ENCODE measurements around the gene ZBED5.

Gene ZBED5

DNA sequence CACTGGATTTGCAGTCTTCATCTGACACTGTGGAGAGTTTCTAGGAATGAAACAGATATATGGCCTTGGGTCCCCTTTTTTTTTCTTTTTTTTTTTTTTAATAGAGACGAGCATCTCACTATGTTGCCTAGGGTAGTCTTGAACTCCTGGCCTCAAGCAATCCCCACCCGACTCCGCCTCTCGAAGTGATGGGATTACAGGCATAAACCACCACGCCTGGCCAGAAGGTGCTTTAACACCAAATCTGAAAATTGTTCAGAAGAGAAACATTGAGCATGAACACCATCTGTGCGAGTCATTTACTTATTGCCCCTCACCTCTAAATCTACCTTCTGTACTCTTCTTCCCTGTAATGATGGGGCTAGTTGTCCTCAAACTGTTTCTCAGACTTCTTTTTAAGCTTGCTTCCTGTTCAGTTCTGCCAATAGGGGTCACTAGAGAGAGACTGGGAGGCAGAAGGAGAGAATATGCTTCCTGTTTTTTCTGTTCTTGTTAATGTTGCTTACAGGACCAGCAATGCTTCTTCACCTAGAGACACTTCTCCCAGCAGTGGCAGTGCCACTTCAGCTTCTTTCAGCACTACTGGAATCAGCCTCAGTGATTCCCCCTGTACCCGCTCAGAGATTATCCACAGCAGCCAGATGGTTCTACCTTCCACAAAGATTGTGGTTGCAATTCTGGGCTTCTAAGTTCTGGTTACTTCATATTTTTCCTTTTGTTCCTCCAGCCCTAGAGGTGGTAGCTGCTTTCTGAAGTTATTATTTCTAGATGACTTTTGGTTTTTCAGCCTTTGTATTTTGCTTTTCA is 20.8 kb upstream of the ZBED5 start:
- DNase-seq (ENCODE audit: low read depth in 2 of 2), result no peak

DNA sequence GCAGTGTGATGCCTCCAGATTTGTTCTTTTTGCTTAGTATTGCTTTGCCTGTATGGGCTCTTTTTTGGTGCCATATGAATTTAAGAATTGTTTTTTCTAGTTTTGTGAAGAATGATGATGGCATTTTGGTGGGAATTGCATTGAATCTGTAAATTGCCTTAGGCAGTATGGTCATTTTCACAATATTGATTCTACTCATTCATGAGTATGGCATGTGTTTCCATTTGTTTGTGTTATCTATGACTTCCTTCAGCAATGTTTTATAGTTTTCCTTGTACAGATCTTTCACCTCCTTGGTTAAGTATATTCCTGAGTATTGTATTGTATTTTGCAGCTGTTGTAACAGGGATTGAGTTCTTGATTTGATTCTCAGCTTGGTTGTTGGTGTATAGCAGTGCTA is 18.3 kb upstream of the ZBED5 start:
- no peak for DNase-seq (ENCODE audit: low read depth in 2 of 2)

DNA sequence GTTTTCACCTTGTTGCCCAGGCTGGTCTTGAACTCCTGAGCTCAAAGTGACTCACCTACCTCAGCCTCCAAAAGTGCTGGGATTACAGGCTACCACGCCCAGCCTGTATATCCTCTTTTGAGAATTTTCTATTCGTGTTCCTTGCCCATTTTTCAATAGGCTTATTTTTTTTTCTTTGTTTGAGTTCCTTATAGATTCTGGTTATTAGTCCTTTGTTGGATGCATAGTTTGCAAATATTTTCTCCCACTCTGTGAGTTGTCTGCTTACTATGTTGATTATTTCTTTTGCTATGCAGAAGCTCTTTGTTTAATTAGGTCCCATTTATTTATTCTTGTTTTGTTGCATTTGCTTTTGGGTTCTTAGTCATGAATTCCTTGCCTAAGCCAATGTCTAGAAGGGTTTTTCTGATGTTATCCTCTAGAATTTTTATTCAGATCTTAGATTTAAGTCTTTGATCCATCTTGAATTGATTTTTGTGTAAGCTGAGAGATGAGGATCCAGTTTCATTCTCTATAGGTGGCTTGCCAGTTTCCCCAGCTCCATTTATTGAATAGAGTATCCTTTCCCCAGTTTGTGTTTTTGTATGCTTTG is 17.7 kb upstream of the ZBED5 start:
- DNase-seq (ENCODE audit: low read depth in 2 of 2), result no peak

DNA sequence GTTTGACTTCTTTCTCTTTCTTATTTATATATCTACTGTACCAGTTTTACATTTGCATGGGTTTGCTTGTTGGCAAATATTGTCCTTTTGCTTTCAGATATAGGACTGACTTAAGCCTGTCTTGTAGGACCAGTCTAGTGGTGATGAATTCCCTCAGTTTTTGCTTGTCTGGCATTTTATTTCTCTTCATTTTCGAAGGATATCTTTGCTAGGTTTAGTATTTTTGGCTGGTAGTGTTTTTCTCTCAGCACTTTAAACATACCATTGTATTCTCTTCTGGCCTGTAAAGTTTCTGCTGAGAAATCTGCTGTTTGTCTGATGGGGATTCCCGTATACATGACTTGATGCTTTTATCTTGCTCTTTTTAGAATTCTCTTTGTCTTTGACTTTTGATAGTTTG is 14.2 kb upstream of the ZBED5 start:
- DNase-seq (ENCODE audit: low read depth in 2 of 2), result no peak

DNA sequence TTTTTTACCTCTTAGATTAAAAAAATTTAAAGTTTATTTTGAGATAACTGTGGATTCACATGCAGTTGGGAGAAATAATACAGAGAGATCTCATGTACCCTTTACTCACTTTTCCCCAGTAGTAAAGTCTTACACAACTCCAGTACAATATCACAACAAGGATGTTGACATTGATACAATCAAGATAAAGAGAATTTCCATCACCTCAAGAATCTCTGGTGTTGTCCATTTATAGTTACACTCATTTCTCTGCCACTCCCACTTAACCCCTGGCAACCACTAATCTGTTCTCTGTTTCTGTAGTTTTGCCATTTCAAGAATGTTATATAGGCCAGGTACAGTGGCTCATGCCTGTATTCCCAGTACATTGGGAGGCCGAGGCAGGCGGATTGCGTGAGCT is 10.5 kb upstream of the ZBED5 start:
- no peak for DNase-seq (ENCODE audit: low read depth in 2 of 2)

DNA sequence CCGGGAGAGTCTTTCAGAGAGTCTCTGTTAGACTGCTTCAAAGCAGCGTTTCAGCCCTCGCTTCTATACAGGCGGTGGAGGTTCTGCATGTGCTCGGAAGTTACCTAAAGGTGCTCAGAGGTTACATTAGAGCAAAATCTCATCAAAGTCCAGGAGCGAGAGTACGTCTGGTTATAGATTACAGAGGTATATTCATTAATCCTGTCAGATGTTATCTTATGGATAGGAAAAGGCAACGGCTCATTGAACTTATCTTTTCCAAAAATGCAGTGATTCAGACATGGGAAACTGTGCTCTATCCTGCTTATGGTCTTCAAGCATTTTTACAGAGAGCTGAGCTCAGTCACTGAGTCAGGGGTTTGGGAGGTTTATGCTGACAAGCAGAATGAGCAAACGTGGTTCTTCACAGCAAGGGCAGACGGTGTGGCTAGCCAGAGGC is 9.1 kb upstream of the ZBED5 start:
- DNase-seq (ENCODE audit: low read depth in 2 of 2), result no peak

DNA sequence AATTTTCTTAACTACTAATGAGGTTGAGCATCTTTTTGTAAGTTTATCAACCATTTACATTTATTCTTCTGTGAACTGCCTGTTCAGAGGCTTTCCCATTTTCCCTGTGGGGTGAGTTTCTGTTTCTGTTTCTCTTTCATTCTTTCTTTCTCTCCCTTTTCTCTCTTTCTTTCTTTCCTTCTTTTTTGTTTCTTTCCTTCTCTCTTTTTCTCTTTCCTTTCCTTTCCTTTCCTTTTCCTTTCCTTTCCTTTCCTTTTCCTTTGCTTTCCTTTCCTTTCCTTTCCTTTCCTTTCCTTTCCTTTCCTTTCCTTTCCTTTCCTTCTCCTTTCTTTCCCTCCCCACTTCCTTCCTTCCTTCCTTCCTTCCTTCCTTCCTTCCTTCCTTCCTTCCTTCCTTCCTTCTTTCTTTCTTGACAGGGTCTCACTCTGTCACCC is 8.0 kb upstream of the ZBED5 start:
- no peak for DNase-seq (ENCODE audit: low read depth in 2 of 2)

DNA sequence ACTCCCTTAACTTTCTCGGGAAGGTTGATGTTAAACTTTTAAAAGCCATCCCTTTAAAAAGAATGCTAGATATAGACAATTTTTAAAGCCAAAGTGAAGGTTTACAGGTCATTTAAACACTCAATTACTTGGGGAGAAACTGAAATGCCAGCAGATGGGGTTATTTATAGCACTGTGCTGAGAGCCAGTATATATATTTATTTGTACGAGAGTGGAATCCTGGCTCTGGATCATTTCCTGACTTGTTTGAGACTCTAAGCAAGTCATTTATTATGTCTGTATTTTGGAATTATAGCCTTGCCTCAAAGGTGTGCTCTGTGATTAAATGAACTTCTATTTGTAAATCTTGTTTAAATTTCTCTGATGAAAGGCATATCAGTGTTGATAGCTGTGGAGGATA is 6.8 kb upstream of the ZBED5 start:
- no peak for DNase-seq (ENCODE audit: low read depth in 2 of 2)

DNA sequence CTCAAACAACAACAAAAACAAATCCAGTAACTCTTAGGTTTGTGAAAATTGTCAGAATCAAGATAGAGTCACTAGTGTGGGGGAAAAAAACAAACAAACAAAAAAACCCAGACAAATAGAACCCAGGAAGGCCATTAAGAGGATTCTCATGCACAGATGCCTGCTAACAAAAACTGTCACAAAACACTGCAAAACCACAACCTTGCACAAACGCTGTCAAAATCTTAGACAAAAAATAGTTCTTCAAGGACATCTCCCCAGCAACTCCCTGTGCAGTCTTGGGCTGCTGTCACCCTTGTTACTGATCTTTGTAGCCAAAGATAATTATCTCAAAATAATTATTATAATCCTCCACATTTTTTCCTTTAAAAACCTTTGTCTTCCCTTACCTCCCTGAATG is 4.6 kb upstream of the ZBED5 start:
- no peak for DNase-seq (ENCODE audit: low read depth in 2 of 2)

DNA sequence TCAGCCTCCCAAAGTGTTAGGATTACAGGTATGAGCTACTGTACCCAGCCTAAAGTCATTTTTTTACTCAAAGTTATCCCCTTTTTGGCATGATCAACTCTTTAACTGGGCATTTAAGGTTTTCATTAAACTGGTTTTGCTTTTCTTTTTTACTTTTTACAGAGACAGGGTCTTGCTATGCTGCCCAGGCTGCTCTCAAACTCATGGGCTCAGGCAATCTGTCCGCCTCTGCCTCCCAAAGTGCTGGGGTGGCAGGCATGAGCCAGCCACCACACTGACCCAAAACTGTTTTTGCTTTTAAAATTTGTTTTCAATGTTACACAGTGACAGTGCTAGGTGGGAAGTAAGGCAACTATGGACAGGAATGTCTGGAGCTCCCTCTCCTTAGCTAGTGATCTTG is 3.9 kb upstream of the ZBED5 start:
- no peak for DNase-seq (ENCODE audit: low read depth in 2 of 2)

DNA sequence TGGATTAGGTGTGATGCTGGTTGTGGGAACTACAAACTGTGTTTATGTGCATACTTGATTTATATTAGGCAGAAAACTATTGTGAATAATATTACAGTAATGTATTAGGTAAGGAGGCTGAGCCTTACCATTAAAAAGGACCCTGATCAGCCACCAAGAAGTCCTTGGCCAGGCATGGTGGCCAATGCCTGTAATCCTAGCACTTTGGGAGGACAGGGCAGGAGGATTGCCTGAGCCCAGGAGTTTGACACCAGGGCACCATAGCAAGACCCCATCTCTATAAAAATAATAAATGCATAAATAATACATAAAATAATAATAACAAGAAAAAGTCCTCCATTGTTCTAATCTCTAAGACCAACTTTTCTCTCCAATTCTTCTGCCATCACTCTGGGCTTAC is 3.2 kb upstream of the ZBED5 start:
- no peak for DNase-seq (ENCODE audit: low read depth in 2 of 2)

DNA sequence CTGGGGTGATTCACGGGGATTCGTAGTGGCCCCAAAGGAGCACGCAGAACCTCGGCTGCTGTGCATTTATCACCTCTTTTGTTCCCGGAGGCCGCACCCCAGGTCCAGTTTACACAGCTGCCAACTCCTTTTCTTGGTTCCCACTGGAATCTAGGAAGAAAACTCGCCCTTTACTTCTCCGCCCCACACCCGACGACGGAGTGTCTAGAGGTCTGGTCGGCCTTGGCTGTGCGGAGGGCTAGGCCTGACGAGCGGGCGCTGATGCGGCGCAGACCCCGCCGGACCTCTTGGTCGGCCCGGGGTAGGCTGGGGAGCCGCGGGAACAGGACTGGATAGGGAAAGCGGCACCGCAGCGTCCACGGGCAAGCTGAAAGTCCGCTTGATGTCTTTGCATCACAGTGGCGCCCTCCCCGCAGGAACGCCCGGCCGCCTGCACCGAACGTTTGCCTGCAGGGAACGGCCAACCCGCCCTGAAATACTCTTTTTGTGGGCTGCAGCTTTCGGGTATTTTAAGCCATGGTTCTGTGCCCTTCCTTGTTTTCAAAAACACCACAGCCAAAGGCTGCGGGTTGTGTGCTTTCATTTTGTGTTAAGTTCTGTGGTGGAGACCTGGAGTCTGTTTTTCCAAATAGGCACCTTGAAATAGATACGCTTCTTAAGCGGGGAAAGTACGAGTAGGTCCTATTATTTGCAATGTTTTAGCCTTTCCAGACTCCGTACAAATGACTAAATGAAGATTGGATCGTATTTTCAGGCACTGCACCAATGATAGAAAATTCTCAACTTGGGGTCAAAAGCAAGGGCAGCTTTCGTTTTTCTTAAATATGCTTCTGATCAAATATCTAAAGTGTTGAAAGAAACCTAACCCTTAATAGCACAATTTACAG is 829 bp upstream of the ZBED5 start:
- DNase-seq (ENCODE audit: low read depth in 2 of 2), result peak in 1 of 2 donors; percentile 13

DNA sequence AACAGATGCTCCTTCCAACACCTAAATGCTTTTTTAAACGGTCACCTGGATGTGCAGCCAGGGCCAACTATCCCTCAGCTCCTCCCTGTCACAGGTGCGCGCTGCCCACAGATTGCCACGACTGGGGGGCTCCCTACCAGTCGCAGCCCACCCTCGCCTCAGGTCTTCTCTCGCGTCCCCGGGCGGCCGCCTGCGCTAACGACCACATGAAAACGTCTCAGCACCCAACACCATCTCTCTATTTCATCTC is 469 bp downstream of the ZBED5 start:
- no peak for DNase-seq (ENCODE audit: low read depth in 2 of 2)

DNA sequence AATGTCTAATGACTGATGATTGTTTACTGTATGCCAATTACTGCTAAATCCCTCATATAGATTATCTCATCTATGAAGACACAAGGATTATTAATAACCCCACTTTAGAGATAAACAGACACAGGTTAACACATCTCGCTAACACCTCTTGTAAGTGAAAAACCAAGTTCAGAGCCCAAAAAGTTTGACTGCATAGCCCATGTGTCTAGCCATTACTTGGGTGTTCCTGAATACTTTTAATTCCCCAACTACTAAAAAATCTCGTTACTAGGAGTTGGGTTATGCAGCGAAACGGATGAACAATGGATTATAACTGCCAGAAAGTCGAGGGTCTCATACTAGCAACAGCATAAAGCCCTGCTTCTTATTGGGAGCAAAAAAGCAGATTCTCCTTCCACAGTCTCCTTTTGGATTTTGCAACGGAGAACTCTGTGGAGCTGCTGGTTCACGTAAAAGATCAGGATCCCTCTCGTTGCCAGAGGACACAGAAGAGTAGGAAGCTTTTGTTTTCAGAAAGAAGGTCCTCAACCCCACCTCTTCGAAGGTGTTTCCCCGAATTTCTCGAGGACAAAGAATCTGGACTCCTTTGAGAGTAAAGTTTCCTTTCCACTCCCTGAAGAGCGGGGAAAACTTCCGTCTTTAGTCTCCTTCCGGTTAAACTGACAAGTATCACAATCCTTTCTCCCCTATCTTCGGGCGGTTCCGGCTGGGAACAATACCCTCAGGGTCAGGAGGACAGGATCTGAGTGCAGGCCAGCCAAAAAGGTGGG is 979 bp downstream of the ZBED5 start:
- DNase-seq (ENCODE audit: low read depth in 2 of 2), result no peak

DNA sequence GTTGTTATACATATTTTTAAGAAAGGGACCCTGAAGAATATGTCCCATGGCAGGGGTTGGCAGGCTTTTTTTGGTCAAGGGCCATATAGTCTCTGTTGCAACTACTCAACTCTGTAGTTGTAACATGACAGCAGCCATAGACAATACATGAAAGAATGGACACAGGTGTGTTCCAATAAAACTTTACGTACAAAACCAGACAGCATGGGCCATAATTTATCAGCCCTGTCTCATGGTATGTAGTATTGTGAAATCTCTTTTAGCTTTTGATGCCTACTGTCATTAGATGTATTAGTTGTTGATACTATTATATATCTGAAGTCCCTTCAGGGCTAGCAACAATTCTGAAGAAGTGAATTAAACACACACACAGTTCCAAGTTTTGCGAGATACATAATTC is 2.6 kb downstream of the ZBED5 start:
- DNase-seq (ENCODE audit: low read depth in 2 of 2), result no peak

DNA sequence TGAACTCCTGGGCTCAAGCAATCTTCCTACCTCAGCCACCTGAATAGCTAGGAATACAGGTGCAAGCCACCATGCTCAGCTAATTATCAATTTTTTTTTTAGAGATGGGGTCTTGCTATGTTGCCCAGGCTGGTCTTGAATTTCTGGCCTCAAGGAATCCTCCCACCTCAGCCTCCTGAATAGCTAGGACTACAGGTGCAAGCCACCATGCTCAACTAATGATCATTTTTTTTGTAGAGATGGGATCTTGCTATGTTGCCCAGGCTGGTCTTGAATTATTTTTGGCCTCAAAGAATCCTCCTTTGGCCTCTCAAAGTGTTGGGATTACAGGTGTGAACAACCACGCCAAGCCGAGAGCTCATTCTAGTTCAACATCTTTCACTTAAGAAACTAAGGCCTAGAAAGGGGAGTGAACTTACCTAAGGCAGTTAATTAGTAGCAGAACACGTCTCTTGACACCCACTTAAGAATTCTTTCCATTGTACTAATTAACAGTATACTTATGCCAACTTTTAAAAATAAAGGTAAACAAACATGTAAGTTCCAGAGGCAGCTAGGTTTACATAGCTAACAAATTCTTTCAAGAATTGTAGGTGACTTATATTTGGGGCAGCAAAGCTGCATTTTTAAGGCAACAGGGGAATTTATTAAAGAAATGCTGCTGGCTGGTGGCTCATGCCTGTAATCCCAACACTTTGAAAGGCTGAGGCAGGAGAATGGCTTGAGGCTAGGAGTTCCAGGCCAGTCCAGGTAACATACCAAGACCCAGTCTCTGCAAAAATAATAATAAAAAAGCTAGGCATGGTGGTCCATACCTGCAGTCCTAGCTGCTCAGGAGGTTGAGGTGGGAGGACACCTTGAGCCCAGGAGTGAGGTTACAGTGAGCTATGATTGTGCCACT is 9.6 kb downstream of the ZBED5 start:
- DNase-seq (ENCODE audit: low read depth in 2 of 2), result no peak

DNA sequence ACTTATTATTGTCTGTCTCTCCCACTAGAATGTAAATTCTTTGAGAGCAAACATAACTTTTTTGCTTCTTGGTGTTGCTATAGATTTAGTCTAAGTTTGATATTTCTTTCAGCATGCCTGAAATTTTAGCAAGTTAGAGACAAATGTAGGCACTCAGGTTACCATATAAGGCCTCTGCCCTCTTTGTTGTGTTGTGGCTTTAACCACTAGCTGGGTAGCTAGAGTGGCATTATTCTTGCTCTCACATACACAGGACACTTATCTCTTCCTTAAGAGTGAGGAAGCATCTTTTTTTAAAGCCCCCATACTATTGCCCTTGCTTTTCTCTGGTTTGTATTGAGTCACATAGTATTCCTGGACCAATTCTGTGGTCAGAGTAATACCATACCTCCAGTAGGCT is 11.2 kb downstream of the ZBED5 start:
- no peak for DNase-seq (ENCODE audit: low read depth in 2 of 2)

DNA sequence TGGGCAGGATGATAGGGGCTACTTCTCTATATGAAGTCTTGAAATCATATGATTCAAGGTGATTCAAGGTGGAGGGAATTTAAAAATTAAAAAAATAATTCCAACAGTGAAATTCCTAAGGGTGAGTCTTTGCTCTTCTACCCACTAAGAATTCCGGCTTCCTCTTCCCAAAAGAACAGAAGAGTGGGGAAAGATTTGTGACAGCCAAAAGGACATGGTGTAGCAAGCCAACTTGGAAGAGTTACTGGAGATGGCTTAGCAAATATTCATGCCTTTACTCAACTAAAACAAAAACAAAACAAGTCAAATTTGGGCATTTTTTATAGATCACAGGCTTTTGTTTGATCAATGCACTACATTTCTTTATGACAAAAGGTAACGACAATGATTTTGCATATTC is 12.3 kb downstream of the ZBED5 start:
- DNase-seq (ENCODE audit: low read depth in 2 of 2), result no peak

DNA sequence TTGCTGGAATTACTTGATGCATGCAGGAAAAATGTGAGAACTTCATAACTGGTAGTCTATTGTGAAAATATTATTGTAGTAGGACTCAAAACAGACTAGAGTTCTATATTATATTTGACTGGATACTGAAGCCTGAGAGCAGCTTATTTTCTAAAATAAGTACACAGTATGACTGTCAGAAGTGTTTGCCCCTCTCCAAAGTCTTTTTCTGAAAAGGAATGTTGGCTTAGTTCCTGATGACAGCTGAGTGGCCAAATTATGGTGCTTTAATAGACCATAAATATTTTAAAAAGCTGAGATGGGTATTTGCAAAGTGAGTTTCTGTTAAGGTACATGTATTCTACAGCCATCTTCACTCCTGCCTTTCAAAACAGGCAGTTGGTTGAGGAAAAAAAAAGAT is 13.1 kb downstream of the ZBED5 start:
- no peak for DNase-seq (ENCODE audit: low read depth in 2 of 2)

DNA sequence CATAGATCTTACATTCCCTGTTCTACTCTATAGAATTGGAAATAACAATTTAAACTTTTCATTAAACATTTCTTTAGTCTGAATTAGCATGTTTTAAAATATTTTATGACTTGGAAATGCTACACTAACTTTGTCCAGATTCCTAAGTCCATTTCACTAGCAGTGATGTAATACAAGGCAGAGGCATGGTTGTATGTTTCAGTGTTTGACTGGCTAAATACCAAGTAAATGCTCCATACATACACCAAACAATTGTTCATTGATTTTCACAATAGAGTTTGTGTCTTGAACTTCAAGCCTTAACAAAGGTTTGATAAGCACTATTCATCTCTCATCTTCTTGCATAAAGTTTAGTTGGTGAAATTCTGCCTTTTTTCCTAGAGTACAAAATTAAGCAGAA is 13.5 kb downstream of the ZBED5 start:
- DNase-seq (ENCODE audit: low read depth in 2 of 2), result no peak

DNA sequence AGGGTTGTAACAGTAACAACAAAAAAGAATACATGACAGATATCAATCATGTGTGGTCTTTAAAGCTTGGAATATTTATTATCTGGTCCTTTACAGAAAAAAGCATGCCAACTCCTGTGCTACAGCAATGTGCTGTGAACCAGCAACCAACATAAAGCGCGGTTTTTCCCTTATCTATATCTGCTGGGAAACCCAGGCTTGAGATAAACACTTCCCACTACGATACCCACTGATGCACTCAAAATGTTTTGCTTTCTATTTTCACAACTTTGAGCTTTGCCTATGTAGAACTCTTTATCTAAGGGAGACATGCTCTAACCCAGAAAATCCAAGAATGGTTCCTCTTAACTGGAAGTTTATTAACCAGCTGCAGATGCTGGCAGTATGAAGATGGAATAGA is 19.0 kb downstream of the ZBED5 start:
- DNase-seq (ENCODE audit: low read depth in 2 of 2), result no peak
